GM12873 (cell line): ENCODE results near the gene EGLN1.

ENCODE experiments used
- CTCF ChIP-seq: IDR thresholded peaks from 2 replicates; pipeline ENCODE4 v1.5.1; 2012; ENCODE audit warnings: low read depth, mild to moderate bottlenecking, moderate library complexity, low read length, control low read depth; ENCODE audit not compliant: insufficient read depth; ENCODE audit errors: missing control alignments

The EGLN1 gene

DNA sequence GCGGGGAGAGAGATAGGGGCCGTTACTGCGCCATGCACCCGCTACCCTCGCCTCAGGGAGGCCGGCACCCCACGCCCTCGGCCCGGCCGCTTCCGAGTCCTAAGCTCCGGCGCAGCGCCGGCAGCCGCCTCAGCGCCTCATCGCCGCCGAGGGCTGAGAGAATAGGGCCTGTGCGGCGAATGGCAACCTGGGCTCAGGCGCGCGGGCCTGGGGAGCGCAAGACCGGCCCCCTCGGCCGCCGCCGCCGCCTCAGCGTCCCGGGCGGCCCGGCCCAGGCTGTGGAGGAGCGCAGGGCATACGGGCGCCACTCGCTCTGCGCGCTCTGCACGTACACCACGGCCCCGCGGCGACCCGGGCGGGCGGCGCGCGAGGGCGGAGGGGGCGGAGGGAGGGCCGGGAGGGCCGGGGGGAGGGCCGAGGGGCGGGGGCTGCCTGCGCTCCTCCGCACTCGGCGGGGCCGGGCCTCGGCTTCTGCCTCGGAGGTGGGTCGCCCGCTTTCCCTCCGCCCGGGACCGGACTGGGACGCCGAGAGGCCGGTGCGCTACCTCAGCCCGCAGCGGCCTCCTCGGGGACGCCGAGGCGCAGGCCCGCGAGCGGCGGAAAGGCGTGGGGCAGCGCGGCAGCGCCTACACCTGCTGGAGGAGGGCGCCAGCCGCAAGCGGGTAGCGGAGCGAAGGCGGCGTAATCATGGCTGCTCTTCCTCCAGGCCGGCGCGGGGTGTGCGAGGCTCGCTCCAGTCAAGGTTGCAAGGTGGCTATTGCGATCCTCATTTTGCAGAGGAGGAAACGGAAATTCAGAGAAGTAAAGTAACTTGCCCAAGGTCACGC is at the start of gene EGLN1:
Gene EGLN1, minus strand, starts transcription at position 317 of the 827 bp plus-strand sequence. CDS start 399 bp downstream, outside the sequence.
- TF ChIP-seq CTCF = peak; percentile 42

DNA sequence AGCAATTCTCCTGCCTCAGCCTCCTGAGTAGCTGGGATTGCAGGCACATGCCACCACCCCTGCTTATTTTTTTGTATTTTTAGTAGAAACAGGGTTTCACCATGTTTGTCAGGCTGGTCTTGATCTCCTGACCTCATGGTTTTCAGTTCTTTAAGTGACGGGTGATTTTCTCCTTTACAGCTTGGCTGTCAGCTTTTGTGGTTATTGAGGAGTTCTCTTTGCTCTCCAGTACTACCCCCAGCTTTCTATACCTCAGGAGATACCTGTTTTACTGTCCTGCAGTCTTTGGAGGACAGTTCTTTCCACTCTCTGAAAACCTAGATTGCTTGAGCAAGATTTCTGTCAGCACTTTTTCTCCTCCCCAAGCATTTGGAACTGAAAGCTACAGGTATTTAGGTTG is 45.9 kb upstream of the EGLN1 start:
- no peak for TF ChIP-seq CTCF

GRCh38 chr1:231465051-231465450 is 43.0 kb upstream of the EGLN1 start:
- TF ChIP-seq CTCF = no peak

GRCh38 chr1:231463541-231463940 is 41.5 kb upstream of the EGLN1 start:
- no peak for TF ChIP-seq CTCF

GRCh38 chr1:231460614-231461013 is 38.5 kb upstream of the EGLN1 start:
- no peak for TF ChIP-seq CTCF

GRCh38 chr1:231446138-231446537 is 24.1 kb upstream of the EGLN1 start:
- no peak for TF ChIP-seq CTCF

GRCh38 chr1:231444059-231444458 is 22.0 kb upstream of the EGLN1 start:
- no peak for TF ChIP-seq CTCF
